Ovary (tissue), 9 donors: ENCODE results near the gene NDUFS5. TPM values are rescaled to one million over a fixed set of nuclear protein-coding genes. Genes with fewer than 3 reads are reported as not detected.

ENCODE experiments used
- DNase-seq, 5 donors: peaks; one replicate each; pipeline ENCODE4 v3.0.0-alpha.2; 2019 to 2020
- H3K27ac ChIP-seq, 2 donors: fragments of 200-600 bp; one replicate each; pipeline versions ENCODE4 v1.5.1 to v1.8.0; 2019 to 2022
- H3K27me3 ChIP-seq: fragments of 200-600 bp; one replicate; pipeline ENCODE4 v1.8.0; 2022
- H3K36me3 ChIP-seq: fragments of 200-600 bp; sonication (generic); one replicate; pipeline ENCODE4 v1.5.1; 2019
- H3K4me1 ChIP-seq: one replicate; pipeline ENCODE4 v1.8.1; 2013; ENCODE audit warnings: mild to moderate bottlenecking, moderate library complexity; ENCODE audit not compliant: insufficient read depth
- H3K4me3 ChIP-seq: fragments of 200-600 bp; sonication (generic); one replicate; pipeline ENCODE4 v1.5.1; 2017
- H3K9me3 ChIP-seq, 2 donors: fragments of 200-600 bp in 1 of 2; sonication (generic) in 1 of 2; one replicate each; pipeline versions ENCODE4 v1.5.1 to v1.8.1; 2013 to 2019; ENCODE audit warnings: mild to moderate bottlenecking in 1 of 2, moderate library complexity in 1 of 2
- CTCF ChIP-seq, 3 donors: fragments of 450-650 bp in 2 of 3; fragments of 200-600 bp in 1 of 3; IDR thresholded peaks; one replicate each; pipeline versions ENCODE4 v1.5.1 to v1.8.0; 2016 to 2022; ENCODE audit warnings: antibody characterized with exemption in 3 of 3, mild to moderate bottlenecking in 1 of 3
- EP300 ChIP-seq: sonication (generic); formaldehyde crosslinking; IDR thresholded peaks from one replicate; pipeline ENCODE4 v1.6.1; 2017; ENCODE audit warnings: antibody characterized with exemption
- POLR2A ChIP-seq: fragments of 450-650 bp; IDR thresholded peaks from one replicate; pipeline ENCODE4 v1.6.1; 2017; ENCODE audit warnings: antibody characterized with exemption, mild to moderate bottlenecking, moderate library complexity
- WGBS, 3 donors: extraction: QIAGEN DNeasy Blood & Tissue Kit in 1 of 3; methylation state at CpG; one replicate each; pipeline versions ENCODE4 v1.1.5 to v1.1.7; 2013 to 2017; 5-methylcytosine and 5-hydroxymethylcytosine counted together
- intact Hi-C, 4 donors: fragments of 100-400 bp; cut with DNase I; formaldehyde crosslinking; loops; one replicate each; pipeline versions ENCODE4 v1.11.0 to v1.15.1; 2022 to 2023
- polyA plus RNA-seq, 2 donors: library from polyadenylated mRNA; stranded (reverse); fragments of 200-250 nt in 1 of 2; fragments of 350-450 nt in 1 of 2; fragmentation: Illumina TruSeq in 1 of 2; extraction: RNeasy Lipid Tissue Mini Kit (QIAGEN cat#74804) in 1 of 2; gene quantifications; one replicate each; pipeline ENCODE4 v1.2.3, GENCODE V29; 2013 to 2014
- total RNA-seq, 7 donors: library from RNA; depleted of rRNA in 2 of 7; stranded (reverse); fragments of >200 nt in 2 of 7; fragmentation: NEBNext Ultra II Directional in 3 of 7; extraction: Animal tissue kit (Norgen Biotek cat#: 25700) in 3 of 7; gene quantifications; one replicate each; pipeline versions ENCODE4 v1.1.0 to v1.2.4, GENCODE V29; 2016 to 2023
- donor health status: DM: no; HTN: no; CAD: no; lungs with moderate emphysema.
- donor health status: DM: no; HTN: no; CAD: no.
- donor health status: Bipolar disorder and iron deficiency.
- donor health status: DM: yes; HTN: yes; CAD: no.
- donor health status: DM: no; HTN: no; CAD: no.
- donor health status: DM: yes; HTN: yes; CAD: no.

The NDUFS5 gene
- total and polyA plus RNA-seq, 9 donors = 126 to 492 (median 206) TPM

GRCh38 chr1:38992412-38993111 lies 33.6 kb upstream of the NDUFS5 start:
- Histone ChIP-seq H3K4me1 (peaks cover 5% of the 10 kb centered on the region), H3K4me3 (peak overlapping the region; percentile 99), H3K36me3 (no peaks in the 10 kb centered on the region), H3K9me3 (no peaks in the 10 kb centered on the region), H3K27me3 (no peaks in the 10 kb centered on the region), H3K27ac (no peak overlapping the region)
- intact Hi-C loops = loop anchor here in 2 of 4 donors (10.0 kb wide), 1 partner anchor 118 kb away; the partner anchor contains the start of gene MYCBP (in 2 of the 2)
- TF ChIP-seq POLR2A (no peak), EP300 (no peak), CTCF (IDR thresholded peaks at IDR 0.05) (no peak)
- no peak for DNase-seq
- WGBS, 3 donors = 18 to 23% (median 22%) methylated on average over 11 of the region's 11 CpGs

- no peaks in the 10 kb centered on the region for H3K27me3 ChIP-seq
- no peaks in the 10 kb centered on the region for H3K9me3 ChIP-seq
- H3K4me3 ChIP-seq = no peak overlapping the region
- H3K27ac ChIP-seq = no peak overlapping the region
- TF ChIP-seq CTCF (IDR thresholded peaks at IDR 0.05) = no peak
- no peak for TF ChIP-seq EP300
- no peak for TF ChIP-seq POLR2A
- 77 to 83% (median 80%) methylated on average over 5 of the region's 5 CpGs for WGBS, 3 donors
- H3K4me1 ChIP-seq = peaks cover 5% of the 10 kb centered on the region
- no peaks in the 10 kb centered on the region for H3K36me3 ChIP-seq
- intact Hi-C loops = loop anchor here in 2 of 4 donors (10.0 kb wide), 1 partner anchor 119 kb away; the partner anchor contains the start of gene MYCBP (in 2 of the 2)
- no peak for DNase-seq
Measured at GRCh38 chr1:38994196-38994595, 32.0 kb upstream of the NDUFS5 start.

- intact Hi-C loops = loop anchor here in 2 of 4 donors (1.0 to 10.0 kb wide), 2 partner anchors 11 to 122 kb away; partner anchors contain the start of gene MYCBP (in 2 of the 2)
- Histone ChIP-seq H3K4me3 (no peak overlapping the region), H3K27ac (no peak overlapping the region), H3K36me3 (no peaks in the 10 kb centered on the region), H3K27me3 (no peaks in the 10 kb centered on the region), H3K9me3 (no peaks in the 10 kb centered on the region), H3K4me1 (peaks cover 5% of the 10 kb centered on the region)
- TF ChIP-seq POLR2A = no peak
- TF ChIP-seq EP300 = no peak
- no peak for TF ChIP-seq CTCF (IDR thresholded peaks at IDR 0.05)
- no peak for DNase-seq
- 45 to 55% (median 45%) methylated on average over 4 of the region's 4 CpGs for WGBS, 3 donors
Measured at GRCh38 chr1:38997034-38997900, 28.9 kb upstream of the NDUFS5 start.

GRCh38 chr1:38997901-38998190 lies 28.3 kb upstream of the NDUFS5 start:
- Histone ChIP-seq H3K9me3 (no peaks in the 10 kb centered on the region), H3K36me3 (no peaks in the 10 kb centered on the region), H3K4me1 (peaks cover 2% of the 10 kb centered on the region), H3K27ac (no peak overlapping the region), H3K4me3 (no peak overlapping the region), H3K27me3 (no peaks in the 10 kb centered on the region)
- 34 to 37% (median 35%) methylated on average over 3 of the region's 3 CpGs for WGBS, 3 donors
- no peak for DNase-seq
- intact Hi-C loops = loop anchor here in 2 of 4 donors (1.0 to 10.0 kb wide), 2 partner anchors 10 to 123 kb away; partner anchors contain the start of gene MYCBP (in 2 of the 2)
- TF ChIP-seq EP300 = no peak
- no peak for TF ChIP-seq POLR2A
- no peak for TF ChIP-seq CTCF (IDR thresholded peaks at IDR 0.05)
